ENCODE measurements around the gene TDRD1.

Gene TDRD1

GRCh38 chr10:114278884-114279191 lies 99.7 kb downstream of the TDRD1 start:
- Histone ChIP-seq H3K27ac (no peak overlapping the region), H3K9me3 (no peaks in the 10 kb centered on the region), H3K36me3 (no peaks in the 10 kb centered on the region), H3K4me3 (ENCODE audit: low read depth in 1 of 2, low read length in 1 of 2) (no peak overlapping the region), H3K4me1 (ENCODE audit: control insufficient read depth in 1 of 2, insufficient read depth in 1 of 2, low read depth in 1 of 2, low read length in 1 of 2) (no peaks in the 10 kb centered on the region), H3K27me3 (no peaks in the 10 kb centered on the region)
- TF ChIP-seq CTCF (IDR thresholded peaks at IDR 0.05) = no peak

- Histone ChIP-seq H3K27ac (no peak overlapping the region), H3K36me3 (no peaks in the 10 kb centered on the region), H3K4me3 (ENCODE audit: low read depth in 1 of 2, low read length in 1 of 2) (no peak overlapping the region), H3K4me1 (ENCODE audit: control insufficient read depth in 1 of 2, insufficient read depth in 1 of 2, low read depth in 1 of 2, low read length in 1 of 2) (no peaks in the 10 kb centered on the region), H3K27me3 (no peaks in the 10 kb centered on the region), H3K9me3 (no peaks in the 10 kb centered on the region)
- TF ChIP-seq CTCF (IDR thresholded peaks at IDR 0.05) = no peak
These were observed 100.1 kb downstream of the TDRD1 start for GRCh38 chr10:114279289-114279688.

GRCh38 chr10:114279901-114280644 lies 100.9 kb downstream of the TDRD1 start:
- no peaks in the 10 kb centered on the region for H3K36me3 ChIP-seq
- no peaks in the 10 kb centered on the region for H3K9me3 ChIP-seq
- H3K4me3 ChIP-seq (ENCODE audit: low read depth in 1 of 2, low read length in 1 of 2) = no peak overlapping the region
- H3K27ac ChIP-seq = no peak overlapping the region
- H3K4me1 ChIP-seq (ENCODE audit: control insufficient read depth in 1 of 2, insufficient read depth in 1 of 2, low read depth in 1 of 2, low read length in 1 of 2) = no peaks in the 10 kb centered on the region
- TF ChIP-seq CTCF (IDR thresholded peaks at IDR 0.05) = no peak
- no peaks in the 10 kb centered on the region for H3K27me3 ChIP-seq

- H3K4me1 ChIP-seq (ENCODE audit: control insufficient read depth in 1 of 2, insufficient read depth in 1 of 2, low read depth in 1 of 2, low read length in 1 of 2) = no peaks in the 10 kb centered on the region
- no peak for TF ChIP-seq CTCF (IDR thresholded peaks at IDR 0.05)
- no peak overlapping the region for H3K27ac ChIP-seq
- no peak overlapping the region for H3K4me3 ChIP-seq (ENCODE audit: low read depth in 1 of 2, low read length in 1 of 2)
- no peaks in the 10 kb centered on the region for H3K27me3 ChIP-seq
- H3K36me3 ChIP-seq = no peaks in the 10 kb centered on the region
- H3K9me3 ChIP-seq = no peaks in the 10 kb centered on the region
These were observed 101.9 kb downstream of the TDRD1 start for GRCh38 chr10:114281006-114281405.

- no peak for TF ChIP-seq CTCF (IDR thresholded peaks at IDR 0.05)
- no peak overlapping the region for H3K4me3 ChIP-seq (ENCODE audit: low read depth in 1 of 2, low read length in 1 of 2)
These were observed 102.3 kb downstream of the TDRD1 start for GRCh38 chr10:114281461-114281860.

More at GRCh38 chr10:114281461-114281860, 102.3 kb downstream of the TDRD1 start:
- H3K9me3 ChIP-seq = no peaks in the 10 kb centered on the region
- no peaks in the 10 kb centered on the region for H3K4me1 ChIP-seq (ENCODE audit: control insufficient read depth in 1 of 2, insufficient read depth in 1 of 2, low read depth in 1 of 2, low read length in 1 of 2)
- H3K27ac ChIP-seq = no peak overlapping the region
- no peaks in the 10 kb centered on the region for H3K27me3 ChIP-seq
- no peaks in the 10 kb centered on the region for H3K36me3 ChIP-seq

All from neutrophil (primary cell).